ENCODE measurements around the gene ATP5PF. TPM values are rescaled to one million over a fixed set of nuclear protein-coding genes. Genes with fewer than 3 reads are reported as not detected.
"Not testable (repeated sequence)": the region's sequence is repeated elsewhere in the genome, so short reads cannot be mapped to it uniquely, and the experiment has no call there.

Gene ATP5PF, protein sequence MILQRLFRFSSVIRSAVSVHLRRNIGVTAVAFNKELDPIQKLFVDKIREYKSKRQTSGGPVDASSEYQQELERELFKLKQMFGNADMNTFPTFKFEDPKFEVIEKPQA
- total RNA-seq: 138 and 144 TPM in 2 replicates
- long read RNA-seq, transcript ATP5PF-204 (4 exons, 1,179 nt): minor isoform, 7 of 49 reads
- long read RNA-seq, transcript ATP5PF-201 (4 exons, 614 nt): major isoform, 33 of 49 reads
- long read RNA-seq, partial matches to known transcripts: 4 of 49 reads
- long read RNA-seq, other reads (novel, unspliced or antisense): 2 of 49 reads

DNA sequence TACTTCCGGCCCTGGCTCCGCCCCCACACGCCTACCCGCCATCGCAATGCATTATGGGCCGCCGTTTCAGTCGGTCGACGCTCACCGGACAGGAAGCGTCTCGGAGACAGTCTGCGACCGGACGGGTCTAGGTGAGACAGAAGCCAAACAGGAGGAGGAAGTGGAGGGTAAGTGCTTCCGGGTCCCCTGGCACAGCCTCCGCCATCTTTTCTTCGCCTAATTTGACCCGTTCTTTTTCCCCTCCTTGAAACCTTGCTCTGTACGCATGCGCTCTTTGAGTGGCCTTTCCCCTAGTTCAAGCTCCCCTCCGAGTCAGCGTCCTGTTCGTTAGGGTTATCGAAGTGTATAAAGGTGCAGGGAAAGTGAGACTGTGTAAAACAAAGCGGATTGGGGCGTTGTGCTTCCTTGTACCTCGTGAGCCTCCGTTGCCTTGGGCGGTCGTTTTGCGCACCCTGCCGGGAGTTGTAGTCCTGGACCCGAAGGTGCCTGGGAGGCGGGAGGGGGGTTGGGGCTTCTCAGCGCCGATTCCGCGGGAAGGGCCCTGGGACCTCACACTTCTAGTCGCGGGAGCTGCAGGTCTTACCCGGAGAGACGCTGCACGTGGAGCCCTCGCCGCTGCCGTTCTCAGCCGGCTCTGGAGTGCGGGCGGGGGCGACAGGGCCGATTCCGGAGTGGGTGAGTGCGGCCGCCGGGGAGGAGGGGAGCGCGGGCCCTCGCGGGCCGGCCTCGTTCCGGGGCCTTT lies at the start of gene ATP5PF, which contains the start of gene GABPA:
TSS of gene ATP5PF (minus strand) at position 1 of the 742 bp plus-strand sequence. CDS start 5,110 bp downstream, outside the sequence.
TSS of gene GABPA (plus strand) at position 69 of the 742 bp plus-strand sequence. CDS start 6,627 bp downstream, outside the sequence.
- H3K9me3 Mint-ChIP-seq (ENCODE audit: low read depth): no peaks in the 10 kb centered on the region
- TF ChIP-seq, protein P1, sequence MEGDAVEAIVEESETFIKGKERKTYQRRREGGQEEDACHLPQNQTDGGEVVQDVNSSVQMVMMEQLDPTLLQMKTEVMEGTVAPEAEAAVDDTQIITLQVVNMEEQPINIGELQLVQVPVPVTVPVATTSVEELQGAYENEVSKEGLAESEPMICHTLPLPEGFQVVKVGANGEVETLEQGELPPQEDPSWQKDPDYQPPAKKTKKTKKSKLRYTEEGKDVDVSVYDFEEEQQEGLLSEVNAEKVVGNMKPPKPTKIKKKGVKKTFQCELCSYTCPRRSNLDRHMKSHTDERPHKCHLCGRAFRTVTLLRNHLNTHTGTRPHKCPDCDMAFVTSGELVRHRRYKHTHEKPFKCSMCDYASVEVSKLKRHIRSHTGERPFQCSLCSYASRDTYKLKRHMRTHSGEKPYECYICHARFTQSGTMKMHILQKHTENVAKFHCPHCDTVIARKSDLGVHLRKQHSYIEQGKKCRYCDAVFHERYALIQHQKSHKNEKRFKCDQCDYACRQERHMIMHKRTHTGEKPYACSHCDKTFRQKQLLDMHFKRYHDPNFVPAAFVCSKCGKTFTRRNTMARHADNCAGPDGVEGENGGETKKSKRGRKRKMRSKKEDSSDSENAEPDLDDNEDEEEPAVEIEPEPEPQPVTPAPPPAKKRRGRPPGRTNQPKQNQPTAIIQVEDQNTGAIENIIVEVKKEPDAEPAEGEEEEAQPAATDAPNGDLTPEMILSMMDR (IDR thresholded peaks at IDR 0.05; ENCODE audit: unreplicated experiment): no peak
- H3K4me1 Mint-ChIP-seq (ENCODE audit: low read depth): peaks cover 24% of the 10 kb centered on the region
- H3K4me3 Mint-ChIP-seq (ENCODE audit: low read depth): peak within 1 kb of the TSS; percentile 99
- no peaks in the 10 kb centered on the region for H3K27me3 Mint-ChIP-seq
- DNase-seq (ENCODE audit: low spot score, unreplicated experiment): peak; percentile 92
- H3K36me3 Mint-ChIP-seq (ENCODE audit: insufficient read depth): peaks cover 1% of the 10 kb centered on the region
- peak within 1 kb of the TSS; percentile 100 for H3K27ac Mint-ChIP-seq

DNA sequence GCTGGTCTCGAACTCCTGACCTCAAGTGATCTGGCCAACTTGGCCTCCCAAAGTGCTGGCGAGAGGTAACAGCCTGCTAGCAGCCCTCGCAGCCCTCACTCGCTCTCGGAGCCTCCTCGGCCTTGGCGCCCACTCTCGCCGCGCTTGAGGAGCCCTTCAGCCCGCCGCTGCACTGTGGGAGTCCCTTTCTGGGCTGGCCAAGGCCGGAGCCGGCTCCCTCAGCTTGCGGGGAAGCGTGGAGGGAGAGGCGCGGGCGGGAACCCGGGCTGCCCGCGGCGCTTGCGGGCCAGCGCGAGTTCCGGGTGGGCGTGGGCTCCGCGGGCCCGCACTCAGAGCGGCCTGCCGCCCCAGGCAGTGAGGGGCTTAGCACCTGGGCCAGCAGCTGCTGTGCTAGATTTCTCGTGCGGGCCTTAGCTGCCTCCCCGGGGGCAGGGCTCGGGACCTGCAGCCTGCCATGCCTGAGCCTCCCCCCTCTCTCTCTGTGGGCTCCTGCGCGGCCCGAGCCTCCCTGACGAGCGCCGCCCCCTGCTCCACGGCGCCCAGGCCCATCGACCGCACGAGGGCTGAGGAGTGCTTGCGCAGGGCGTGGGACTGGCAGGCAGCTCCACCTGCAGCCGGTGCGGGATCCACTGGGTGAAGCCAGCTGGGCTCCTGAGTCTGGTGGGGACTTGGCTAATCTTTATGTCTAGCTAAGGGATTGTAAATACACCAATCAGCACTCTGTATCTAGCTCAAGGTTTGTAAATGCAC lies 43.6 kb upstream of the ATP5PF start:
- DNase-seq (ENCODE audit: low spot score, unreplicated experiment): not testable (repeated sequence)

DNA sequence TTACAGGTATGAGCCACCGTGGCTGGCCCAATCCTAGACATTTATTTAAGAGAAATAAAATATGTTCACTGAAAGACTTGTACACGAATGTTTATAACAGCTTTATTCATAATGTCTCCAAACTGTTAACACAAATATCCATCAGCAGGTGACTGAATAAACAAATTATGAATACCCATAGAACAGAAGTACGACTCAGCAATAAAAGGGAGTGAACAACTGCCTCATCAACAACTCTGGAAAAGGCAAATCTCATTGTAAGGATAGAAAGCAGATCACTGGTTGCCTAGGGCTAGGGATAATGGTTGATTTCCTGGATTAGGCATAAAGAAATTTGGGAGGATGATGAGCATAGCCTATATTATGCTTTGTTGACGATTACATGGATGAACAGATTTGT lies 41.7 kb upstream of the ATP5PF start:
- H3K4me3 Mint-ChIP-seq (ENCODE audit: low read depth): no peak overlapping the region
- H3K27me3 Mint-ChIP-seq: no peaks in the 10 kb centered on the region
- TF ChIP-seq, protein P1 (IDR thresholded peaks at IDR 0.05; ENCODE audit: unreplicated experiment): no peak
- H3K27ac Mint-ChIP-seq: no peak overlapping the region
- H3K36me3 Mint-ChIP-seq (ENCODE audit: insufficient read depth): no peaks in the 10 kb centered on the region
- no peak for DNase-seq (ENCODE audit: low spot score, unreplicated experiment)
- peaks cover 3% of the 10 kb centered on the region for H3K9me3 Mint-ChIP-seq (ENCODE audit: low read depth)
- peaks cover 3% of the 10 kb centered on the region for H3K4me1 Mint-ChIP-seq (ENCODE audit: low read depth)

More for the DNA sequence above, 43.6 kb upstream of the ATP5PF start:
- H3K36me3 Mint-ChIP-seq (ENCODE audit: insufficient read depth); H3K27ac Mint-ChIP-seq; H3K4me3 Mint-ChIP-seq (ENCODE audit: low read depth); H3K9me3 Mint-ChIP-seq (ENCODE audit: low read depth); H3K27me3 Mint-ChIP-seq; H3K4me1 Mint-ChIP-seq (ENCODE audit: low read depth): not testable (repeated sequence)

DNA sequence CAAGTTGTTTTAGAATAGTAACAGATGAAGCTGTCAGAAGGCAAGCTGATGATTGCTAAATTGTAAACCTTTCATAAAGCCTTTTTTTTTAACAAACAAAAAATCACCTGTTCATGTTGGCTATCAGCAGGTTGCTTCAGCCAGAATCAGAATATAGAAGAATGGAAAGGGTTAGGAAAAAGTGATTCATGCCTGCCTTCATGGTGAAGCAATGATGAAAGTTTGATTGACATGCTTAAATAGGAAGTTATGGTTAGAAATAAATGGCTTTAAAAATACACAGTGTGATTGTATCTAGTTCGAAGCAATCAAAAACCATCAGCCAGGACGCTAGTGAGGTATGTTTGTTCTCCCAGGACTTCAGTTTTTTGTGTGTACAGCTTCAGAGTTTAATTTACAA lies 38.0 kb upstream of the ATP5PF start:
- Mint-ChIP-seq H3K4me3 (ENCODE audit: low read depth) (no peak overlapping the region), H3K9me3 (ENCODE audit: low read depth) (no peaks in the 10 kb centered on the region), H3K27me3 (no peaks in the 10 kb centered on the region), H3K4me1 (ENCODE audit: low read depth) (peaks cover 3% of the 10 kb centered on the region), H3K27ac (no peak overlapping the region), H3K36me3 (ENCODE audit: insufficient read depth) (no peaks in the 10 kb centered on the region)
- DNase-seq (ENCODE audit: low spot score, unreplicated experiment): no peak
- TF ChIP-seq, protein P1 (IDR thresholded peaks at IDR 0.05; ENCODE audit: unreplicated experiment): no peak

DNA sequence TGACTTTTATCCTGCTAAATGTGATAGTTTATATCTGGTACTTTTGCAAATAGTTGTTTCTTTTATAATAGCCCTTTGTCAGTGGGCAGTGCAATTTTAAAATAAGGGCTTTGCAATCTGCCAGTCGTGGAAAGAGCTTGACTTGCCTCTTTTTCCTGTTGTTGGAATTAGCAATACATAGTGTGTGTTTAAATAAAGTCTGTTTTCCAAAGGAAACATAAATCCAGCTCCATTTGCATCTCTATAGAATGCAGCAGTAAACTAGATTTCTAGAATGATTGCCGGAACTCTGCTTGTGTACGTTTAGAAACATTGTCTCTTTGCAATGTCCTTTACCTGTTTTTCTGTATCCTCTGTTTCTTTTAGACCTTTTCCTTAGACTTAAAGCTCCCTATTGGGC lies 33.2 kb upstream of the ATP5PF start:
- no peak overlapping the region for H3K4me3 Mint-ChIP-seq (ENCODE audit: low read depth)
- H3K4me1 Mint-ChIP-seq (ENCODE audit: low read depth): peaks cover 2% of the 10 kb centered on the region
- no peak for DNase-seq (ENCODE audit: low spot score, unreplicated experiment)
- H3K36me3 Mint-ChIP-seq (ENCODE audit: insufficient read depth): peaks cover 6% of the 10 kb centered on the region
- H3K27me3 Mint-ChIP-seq: no peaks in the 10 kb centered on the region
- H3K9me3 Mint-ChIP-seq (ENCODE audit: low read depth): no peaks in the 10 kb centered on the region
- peak overlapping the region; percentile 76 for H3K27ac Mint-ChIP-seq
- TF ChIP-seq, protein P1 (IDR thresholded peaks at IDR 0.05; ENCODE audit: unreplicated experiment): no peak

Data from progenitor cell of endocrine pancreas (in vitro differentiated cells).